Ascending aorta (tissue), 2 donors: ENCODE results near the gene PDHA1. TPM values are rescaled to one million over a fixed set of nuclear protein-coding genes. Genes with fewer than 3 reads are reported as not detected.

Experiments used
- DNase-seq, 2 donors: peaks; one replicate each; pipeline ENCODE4 v3.0.0-alpha.2; 2019; ENCODE audit warnings: low spot score in 2 of 2
- H3K27ac ChIP-seq, 2 donors: fragments of 200-600 bp; sonication (generic); one replicate each; pipeline ENCODE4 v1.5.1; 2016 to 2017; ENCODE audit warnings: mild to moderate bottlenecking in 1 of 2
- H3K27me3 ChIP-seq: fragments of 200-600 bp; sonication (generic); one replicate; pipeline ENCODE4 v1.5.1; 2017
- H3K36me3 ChIP-seq, 2 donors: fragments of 200-600 bp; sonication (generic); one replicate each; pipeline ENCODE4 v1.5.1; 2016
- H3K4me1 ChIP-seq, 2 donors: fragments of 200-600 bp; sonication (generic); one replicate each; pipeline ENCODE4 v1.5.1; 2016 to 2017; ENCODE audit warnings: mild to moderate bottlenecking in 1 of 2
- H3K4me3 ChIP-seq, 2 donors: fragments of 200-600 bp; sonication (generic); one replicate each; pipeline ENCODE4 v1.5.1; 2016 to 2017; ENCODE audit warnings: mild to moderate bottlenecking in 1 of 2
- H3K9me3 ChIP-seq, 2 donors: fragments of 200-600 bp; sonication (generic); one replicate each; pipeline ENCODE4 v1.5.1; 2016
- intact Hi-C: fragments of 100-400 bp; cut with DNase I; formaldehyde crosslinking; loops from one replicate; pipeline ENCODE4 v1.15.1; 2023
- total RNA-seq: library from RNA; depleted of rRNA; stranded (reverse); fragments of >200 nt; gene quantifications from one replicate; pipeline ENCODE4 v1.1.0, GENCODE V29; 2016
- TF ChIP-seq, protein P1 (sequence below), 3 experiments: fragments of 200-600 bp in 2 of 3; fragments of 450-650 bp in 1 of 3; sonication (generic) in 2 of 3; IDR thresholded peaks; one replicate each; pipeline ENCODE4 v1.5.1; 2016 to 2019; ENCODE audit warnings: antibody characterized with exemption in 3 of 3, mild to moderate bottlenecking in 1 of 3, moderate library complexity in 1 of 3

PDHA1 gene
- total RNA-seq, 1 donor from 2014 or later = 30.9 TPM

GRCh38 chrX:19349264-19349663 lies 5.5 kb downstream of the PDHA1 start:
- intact Hi-C loops = loop anchor here (10.0 kb wide), 1 partner anchor 674 kb away; the partner anchor contains the start of gene RS1
- no peaks in the 10 kb centered on the region for H3K27me3 ChIP-seq
- peaks cover 0 to 33% of the 10 kb centered on the region in 2 donors for H3K36me3 ChIP-seq
- TF ChIP-seq, protein P1, sequence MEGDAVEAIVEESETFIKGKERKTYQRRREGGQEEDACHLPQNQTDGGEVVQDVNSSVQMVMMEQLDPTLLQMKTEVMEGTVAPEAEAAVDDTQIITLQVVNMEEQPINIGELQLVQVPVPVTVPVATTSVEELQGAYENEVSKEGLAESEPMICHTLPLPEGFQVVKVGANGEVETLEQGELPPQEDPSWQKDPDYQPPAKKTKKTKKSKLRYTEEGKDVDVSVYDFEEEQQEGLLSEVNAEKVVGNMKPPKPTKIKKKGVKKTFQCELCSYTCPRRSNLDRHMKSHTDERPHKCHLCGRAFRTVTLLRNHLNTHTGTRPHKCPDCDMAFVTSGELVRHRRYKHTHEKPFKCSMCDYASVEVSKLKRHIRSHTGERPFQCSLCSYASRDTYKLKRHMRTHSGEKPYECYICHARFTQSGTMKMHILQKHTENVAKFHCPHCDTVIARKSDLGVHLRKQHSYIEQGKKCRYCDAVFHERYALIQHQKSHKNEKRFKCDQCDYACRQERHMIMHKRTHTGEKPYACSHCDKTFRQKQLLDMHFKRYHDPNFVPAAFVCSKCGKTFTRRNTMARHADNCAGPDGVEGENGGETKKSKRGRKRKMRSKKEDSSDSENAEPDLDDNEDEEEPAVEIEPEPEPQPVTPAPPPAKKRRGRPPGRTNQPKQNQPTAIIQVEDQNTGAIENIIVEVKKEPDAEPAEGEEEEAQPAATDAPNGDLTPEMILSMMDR (IDR thresholded peaks at IDR 0.05) = no peak
- peaks cover 0 to 3% of the 10 kb centered on the region in 2 donors for H3K4me1 ChIP-seq
- H3K27ac ChIP-seq = no peak overlapping the region
- DNase-seq = no peak
- no peaks in the 10 kb centered on the region for H3K9me3 ChIP-seq
- H3K4me3 ChIP-seq = no peak overlapping the region

DNA sequence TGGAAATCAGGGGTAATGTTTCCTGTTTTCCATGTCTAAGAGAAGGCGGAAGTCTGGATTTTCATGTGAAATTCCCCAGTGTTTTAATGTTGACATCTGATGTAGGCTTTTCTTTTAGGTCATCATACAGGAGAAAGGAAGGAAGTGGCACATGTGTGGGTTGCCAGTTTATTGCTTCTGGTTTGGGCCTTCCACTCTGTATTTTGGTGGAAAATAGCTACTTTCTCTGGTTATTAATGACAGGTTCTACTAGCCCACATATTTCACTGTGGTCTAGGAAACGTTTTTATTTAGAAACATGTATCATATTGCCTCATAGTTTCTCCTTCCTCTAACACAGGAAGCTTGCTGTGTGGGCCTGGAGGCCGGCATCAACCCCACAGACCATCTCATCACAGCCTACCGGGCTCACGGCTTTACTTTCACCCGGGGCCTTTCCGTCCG lies 7.2 kb downstream of the PDHA1 start:
- no peak for DNase-seq
- H3K4me1 ChIP-seq = no peaks in the 10 kb centered on the region
- H3K36me3 ChIP-seq = peaks cover 7 to 49% of the 10 kb centered on the region in 2 donors
- intact Hi-C loops = no loop called here
- H3K4me3 ChIP-seq = no peak overlapping the region
- H3K9me3 ChIP-seq = no peaks in the 10 kb centered on the region
- no peaks in the 10 kb centered on the region for H3K27me3 ChIP-seq
- TF ChIP-seq, protein P1 (IDR thresholded peaks at IDR 0.05) = no peak
- no peak overlapping the region for H3K27ac ChIP-seq

- intact Hi-C loops = no loop called here
- DNase-seq = no peak
- TF ChIP-seq, protein P1 (IDR thresholded peaks at IDR 0.05) = no peak
- H3K27me3 ChIP-seq = no peaks in the 10 kb centered on the region
- no peak overlapping the region for H3K4me3 ChIP-seq
- H3K36me3 ChIP-seq = peaks cover 15 to 70% of the 10 kb centered on the region in 2 donors
- no peaks in the 10 kb centered on the region for H3K4me1 ChIP-seq
- no peak overlapping the region for H3K27ac ChIP-seq
- no peaks in the 10 kb centered on the region for H3K9me3 ChIP-seq
Measured at GRCh38 chrX:19354625-19355024, 10.9 kb downstream of the PDHA1 start.

- Histone ChIP-seq H3K27me3 (no peaks in the 10 kb centered on the region), H3K27ac (no peak overlapping the region), H3K4me1 (no peaks in the 10 kb centered on the region), H3K36me3 (peaks cover 19 to 45% of the 10 kb centered on the region in 2 donors), H3K4me3 (no peak overlapping the region), H3K9me3 (no peaks in the 10 kb centered on the region)
- DNase-seq = no peak
- intact Hi-C loops = no loop called here
- TF ChIP-seq, protein P1 (IDR thresholded peaks at IDR 0.05) = no peak
Measured at GRCh38 chrX:19358521-19358920, 14.8 kb downstream of the PDHA1 start.

DNA sequence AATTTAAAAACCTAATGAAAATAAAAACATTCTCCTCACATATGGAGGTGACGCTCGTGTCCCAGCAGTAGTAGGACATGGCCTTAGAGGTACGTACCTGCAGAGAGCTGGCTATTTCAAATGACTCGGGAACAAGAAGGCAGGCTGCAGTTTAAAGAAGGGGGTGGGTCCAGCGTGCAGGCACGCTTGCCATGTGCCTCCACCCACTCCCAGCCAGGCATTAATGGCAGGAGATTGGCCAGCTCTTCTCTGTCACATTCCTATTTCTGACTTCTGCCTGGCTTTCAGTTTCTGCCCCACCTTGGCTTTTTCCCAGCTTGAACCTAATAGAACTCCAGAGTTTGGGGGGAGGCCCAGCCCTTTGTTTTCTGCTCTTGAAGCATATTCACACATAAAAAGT lies 17.2 kb downstream of the PDHA1 start:
- no peak overlapping the region for H3K4me3 ChIP-seq
- no peaks in the 10 kb centered on the region for H3K9me3 ChIP-seq
- intact Hi-C loops = no loop called here
- H3K36me3 ChIP-seq = peaks cover 12 to 29% of the 10 kb centered on the region in 2 donors
- TF ChIP-seq, protein P1 (IDR thresholded peaks at IDR 0.05) = no peak
- H3K4me1 ChIP-seq = no peaks in the 10 kb centered on the region
- no peaks in the 10 kb centered on the region for H3K27me3 ChIP-seq
- DNase-seq = no peak
- H3K27ac ChIP-seq = no peak overlapping the region

- no peaks in the 10 kb centered on the region for H3K9me3 ChIP-seq
- intact Hi-C loops = no loop called here
- no peaks in the 10 kb centered on the region for H3K27me3 ChIP-seq
- TF ChIP-seq, protein P1 (IDR thresholded peaks at IDR 0.05) = no peak
- DNase-seq = no peak
- H3K27ac ChIP-seq = no peak overlapping the region
- H3K4me3 ChIP-seq = no peak overlapping the region
- no peaks in the 10 kb centered on the region for H3K4me1 ChIP-seq
- H3K36me3 ChIP-seq = peaks cover 11 to 21% of the 10 kb centered on the region in 2 donors
Measured at GRCh38 chrX:19361701-19362100, 18.0 kb downstream of the PDHA1 start.
